Activated naive CD8-positive, alpha-beta T cell (primary cell): ENCODE measurements around the gene CHRNG.

Experiments
- H3K27ac Mint-ChIP-seq: one replicate; pipeline ENCODE4 v1.8.0; 2021; ENCODE audit warnings: mixed read lengths
- H3K27me3 Mint-ChIP-seq: one replicate; pipeline ENCODE4 v1.8.0; 2021; ENCODE audit warnings: mixed read lengths
- H3K36me3 Mint-ChIP-seq: one replicate; pipeline ENCODE4 v1.8.0; 2021; ENCODE audit warnings: mixed read lengths
- H3K4me1 Mint-ChIP-seq: one replicate; pipeline ENCODE4 v1.8.0; 2021; ENCODE audit warnings: low read depth, mixed read lengths
- H3K4me3 Mint-ChIP-seq: one replicate; pipeline ENCODE4 v1.8.0; 2021; ENCODE audit warnings: mild to moderate bottlenecking, mixed read lengths
- H3K9me3 Mint-ChIP-seq: one replicate; pipeline ENCODE4 v1.8.0; 2021; ENCODE audit warnings: low read depth, mixed read lengths

Gene CHRNG

GRCh38 chr2:232588680-232589585 is 49.4 kb downstream of the CHRNG start:
- no peaks in the 10 kb centered on the region for H3K27me3 Mint-ChIP-seq
- H3K9me3 Mint-ChIP-seq = no peaks in the 10 kb centered on the region
- peaks cover 7% of the 10 kb centered on the region for H3K36me3 Mint-ChIP-seq
- H3K4me1 Mint-ChIP-seq = no peaks in the 10 kb centered on the region
- no peak overlapping the region for H3K27ac Mint-ChIP-seq
- H3K4me3 Mint-ChIP-seq = no peak overlapping the region

DNA sequence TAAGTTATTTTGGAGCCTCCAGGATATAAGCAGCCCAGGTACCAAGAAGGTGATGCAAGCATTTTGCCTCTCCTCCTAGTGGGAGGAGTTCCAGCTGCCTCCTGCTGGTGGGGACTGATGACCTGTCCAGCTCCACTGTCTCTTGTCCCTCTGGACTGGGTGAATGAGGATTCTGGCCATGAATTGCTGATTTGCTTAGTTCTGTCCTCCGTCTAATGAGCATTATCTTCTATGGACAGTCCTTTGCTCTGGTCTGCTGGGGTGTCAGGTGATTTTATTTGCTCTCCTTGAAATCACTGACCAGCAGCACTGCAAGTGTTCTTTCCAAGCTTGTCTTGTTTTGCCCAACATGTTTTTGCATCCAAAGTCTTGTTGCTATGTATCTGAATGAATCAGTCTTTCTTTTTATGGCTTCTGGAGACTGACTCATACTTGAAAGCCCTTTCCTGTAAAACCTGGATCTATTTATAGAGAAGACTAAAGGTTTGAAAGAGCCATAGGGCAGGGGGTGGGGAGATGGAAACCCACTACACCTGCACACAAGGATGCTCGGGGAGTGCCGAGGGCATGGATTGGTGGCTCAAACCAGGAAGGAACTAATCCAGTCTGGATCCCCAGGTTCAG is 53.4 kb downstream of the CHRNG start:
- Mint-ChIP-seq H3K27ac (no peak overlapping the region), H3K27me3 (no peaks in the 10 kb centered on the region), H3K4me1 (no peaks in the 10 kb centered on the region), H3K4me3 (no peak overlapping the region), H3K36me3 (peaks cover 3% of the 10 kb centered on the region), H3K9me3 (no peaks in the 10 kb centered on the region)

GRCh38 chr2:232593982-232594381 is 54.5 kb downstream of the CHRNG start:
- Mint-ChIP-seq H3K9me3 (no peaks in the 10 kb centered on the region), H3K4me1 (no peaks in the 10 kb centered on the region), H3K27me3 (no peaks in the 10 kb centered on the region), H3K27ac (no peak overlapping the region), H3K4me3 (no peak overlapping the region), H3K36me3 (peaks cover 3% of the 10 kb centered on the region)
